Stimulated activated CD4-positive, alpha-beta T cell treated with anti-CD3 and anti-CD28 coated beads, Interleukin-4, amount 100 ng/mL, for 4 hours (primary cell): ENCODE data around the gene DDX11.
"Not testable (repeated sequence)": the region's sequence is repeated elsewhere in the genome, so short reads cannot be mapped to it uniquely, and the experiment has no call there.

Experiments used
- DNase-seq, 2 experiments: peaks; one replicate each; pipeline ENCODE4 v3.0.0-alpha.2; 2020

The DDX11 gene

DNA sequence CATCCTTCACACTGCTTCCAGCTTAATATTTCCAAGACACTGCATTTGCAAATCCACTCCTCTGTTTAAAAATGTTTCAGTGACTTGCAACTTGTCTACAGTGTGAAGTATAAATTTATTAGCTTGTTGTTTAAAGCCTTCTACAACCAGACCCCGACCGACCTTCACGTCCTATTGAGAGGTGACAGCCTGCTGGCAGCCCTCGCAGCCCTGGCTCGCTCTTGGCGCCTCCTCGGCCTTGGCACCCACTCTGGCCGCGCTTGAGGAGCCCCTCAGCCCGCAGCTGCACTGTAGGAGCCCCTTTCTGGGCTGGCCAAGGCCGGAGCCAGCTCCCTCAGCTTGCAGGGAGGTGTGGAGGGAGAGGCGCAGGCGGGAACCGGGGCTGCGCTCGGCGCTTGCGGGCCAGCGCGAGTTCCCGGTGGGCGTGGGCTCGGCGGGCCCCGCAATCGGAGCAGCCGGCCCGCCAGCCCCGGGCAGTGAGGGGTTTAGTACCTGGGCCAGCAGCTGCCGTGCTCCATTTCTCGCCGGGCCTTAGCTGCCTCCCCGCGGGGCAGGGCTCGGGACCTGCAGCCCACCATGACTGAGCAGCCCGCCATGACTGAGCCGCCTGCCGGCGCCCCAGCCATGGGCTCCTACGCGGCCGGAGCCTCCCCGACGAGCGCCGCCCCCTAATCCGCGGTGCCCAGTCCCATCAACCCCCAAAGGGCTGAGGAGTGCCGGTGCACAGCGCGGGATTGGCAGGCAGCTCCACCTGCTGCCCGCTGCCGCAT lies 2.5 kb upstream of the DDX11 start:
- not testable (repeated sequence) for DNase-seq

DNA sequence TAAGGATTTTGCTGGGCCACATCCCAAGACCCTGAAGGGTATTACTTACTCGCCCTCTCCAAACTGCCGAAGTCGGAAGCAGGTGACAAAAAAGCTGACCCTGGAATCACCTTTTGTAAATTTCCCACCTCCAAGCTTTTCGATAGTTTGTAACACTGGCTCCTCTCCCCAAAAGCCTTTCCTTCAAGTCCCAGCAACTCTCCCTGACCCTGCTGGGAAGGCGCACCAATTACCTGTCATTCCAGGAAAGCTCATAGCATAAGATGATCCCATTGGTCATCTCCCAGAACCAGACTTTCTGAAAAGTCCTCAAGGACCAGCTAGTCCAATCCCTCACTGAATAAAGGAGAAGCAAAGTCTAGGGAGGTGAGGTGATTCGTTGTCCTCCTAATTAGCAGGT lies 698 bp upstream of the DDX11 start:
- DNase-seq, result not testable (repeated sequence)

DNA sequence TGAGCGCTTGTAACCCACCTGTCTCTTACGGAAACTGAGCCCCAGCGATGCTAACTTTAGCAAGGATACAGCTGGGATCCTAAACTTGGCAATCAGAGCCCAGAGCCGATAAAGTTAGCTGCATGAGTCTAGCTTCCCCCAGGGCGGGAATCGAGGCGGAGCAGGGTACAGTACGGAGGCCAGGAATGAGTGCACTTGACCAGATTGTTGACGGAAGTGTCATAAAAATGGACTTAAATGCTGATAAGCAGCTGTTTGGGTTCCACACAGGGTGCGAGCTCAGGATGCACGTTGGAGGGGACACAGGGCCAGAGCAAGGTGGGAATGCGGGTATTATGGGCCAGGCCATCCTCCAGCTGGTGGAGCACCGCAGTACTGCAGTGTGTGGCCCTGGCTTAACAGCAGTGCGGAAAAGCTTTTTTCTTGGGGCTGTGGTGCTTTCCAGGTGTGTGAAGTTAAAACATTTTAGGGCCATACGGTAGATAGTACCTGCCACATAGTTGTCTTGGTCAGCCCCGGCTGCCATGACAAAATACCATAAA lies 744 bp downstream of the DDX11 start:
- not testable (repeated sequence) for DNase-seq

DNA sequence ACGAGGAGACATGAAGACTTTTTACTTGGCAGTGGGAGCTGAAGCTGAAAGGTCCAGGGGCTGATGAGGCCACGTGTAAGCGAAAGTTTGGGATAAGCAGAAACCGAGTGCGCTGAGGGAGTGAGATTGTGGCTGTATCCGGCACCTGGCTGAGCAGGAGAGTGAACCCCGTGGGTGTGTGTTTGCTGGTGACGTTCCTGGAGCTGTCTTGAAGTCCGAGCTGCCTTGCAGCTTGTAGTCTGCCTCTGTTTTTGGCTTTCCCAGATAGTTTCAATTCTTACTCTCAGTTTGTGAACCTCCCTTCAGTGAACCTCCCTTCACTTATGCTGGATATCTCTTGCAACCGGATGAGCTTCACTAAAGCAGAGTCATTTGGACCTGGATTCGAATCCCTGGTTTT lies 2.5 kb downstream of the DDX11 start:
- DNase-seq, result not testable (repeated sequence)

DNA sequence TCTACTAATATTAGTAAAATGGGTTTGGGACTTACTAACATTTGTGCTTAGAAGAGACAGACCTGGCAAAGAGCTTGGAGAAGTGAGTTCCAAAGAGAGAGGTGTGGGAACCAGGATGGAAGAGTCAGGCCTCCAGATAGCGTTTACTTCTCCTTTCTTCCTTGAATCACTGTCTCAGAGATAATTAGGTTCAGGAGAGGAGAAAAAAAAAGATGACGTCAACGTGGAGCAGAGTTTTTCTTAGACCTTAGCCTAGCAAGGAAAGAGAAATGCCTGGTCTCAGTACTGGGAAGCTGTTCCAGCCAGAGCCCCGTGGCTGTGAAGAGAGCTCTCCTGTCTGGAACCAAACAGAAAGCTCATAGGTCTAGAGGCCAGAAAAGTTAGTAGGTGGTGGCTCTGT lies 3.4 kb downstream of the DDX11 start:
- DNase-seq, result not testable (repeated sequence)

DNA sequence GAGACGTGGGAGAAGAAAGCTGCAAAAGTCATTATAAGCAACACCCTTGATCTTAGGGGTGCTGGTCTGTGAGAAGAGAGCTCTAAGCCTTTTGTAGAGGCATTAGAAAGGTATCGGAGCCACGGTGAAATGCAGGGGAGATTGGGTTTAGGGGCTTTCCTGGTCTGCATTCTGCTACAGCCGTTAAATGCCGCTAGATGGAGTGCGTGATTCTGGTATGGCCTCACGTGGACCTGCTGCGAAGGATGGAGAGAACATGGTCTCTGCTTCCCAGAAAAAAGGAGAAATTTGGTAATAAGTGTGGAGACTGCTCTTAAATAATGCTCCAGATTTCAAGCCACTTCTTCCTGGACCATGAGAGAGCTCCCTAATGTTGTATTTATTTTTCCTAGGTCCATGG lies 4.3 kb downstream of the DDX11 start:
- DNase-seq, result not testable (repeated sequence)

DNA sequence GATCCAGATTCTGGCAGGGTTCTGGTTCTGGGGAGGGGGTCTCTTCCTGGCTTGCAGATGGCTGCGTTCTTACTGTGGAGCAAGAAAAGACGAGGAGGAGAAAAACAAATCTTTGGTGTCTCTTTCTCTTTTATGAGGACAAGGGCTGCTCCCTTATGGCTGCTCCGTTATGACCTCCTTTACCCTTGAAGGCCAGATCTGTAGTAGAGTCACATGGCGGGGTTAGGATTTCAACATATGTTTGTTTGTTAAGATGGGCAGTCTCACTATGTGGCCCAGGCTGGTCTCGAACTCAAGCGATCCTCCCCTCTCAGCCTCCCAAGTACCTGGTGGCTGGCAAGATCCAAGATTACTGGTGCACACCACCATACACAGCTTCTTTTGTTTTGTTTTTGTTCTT lies 5.8 kb downstream of the DDX11 start:
- not testable (repeated sequence) for DNase-seq

DNA sequence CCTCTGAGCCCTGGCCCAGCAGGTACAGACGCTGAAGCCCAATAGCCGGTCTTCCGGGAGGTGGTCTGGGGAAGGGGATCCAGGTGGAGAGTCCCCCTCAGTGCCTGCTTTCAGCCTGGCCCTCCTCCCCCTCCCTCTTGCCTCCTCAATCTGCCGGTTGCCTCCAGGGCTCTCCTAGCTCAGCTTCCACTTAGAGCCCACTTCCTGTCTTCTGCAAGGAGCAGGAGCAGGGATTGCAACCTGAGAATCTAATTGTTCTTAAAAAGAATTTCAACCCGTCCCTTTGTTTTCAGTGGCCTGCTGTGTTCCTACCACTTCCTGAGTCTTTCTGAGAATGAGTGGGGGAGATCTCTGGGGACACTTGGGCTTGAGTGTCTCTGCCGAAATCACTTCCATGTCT lies 6.6 kb downstream of the DDX11 start:
- not testable (repeated sequence) for DNase-seq

DNA sequence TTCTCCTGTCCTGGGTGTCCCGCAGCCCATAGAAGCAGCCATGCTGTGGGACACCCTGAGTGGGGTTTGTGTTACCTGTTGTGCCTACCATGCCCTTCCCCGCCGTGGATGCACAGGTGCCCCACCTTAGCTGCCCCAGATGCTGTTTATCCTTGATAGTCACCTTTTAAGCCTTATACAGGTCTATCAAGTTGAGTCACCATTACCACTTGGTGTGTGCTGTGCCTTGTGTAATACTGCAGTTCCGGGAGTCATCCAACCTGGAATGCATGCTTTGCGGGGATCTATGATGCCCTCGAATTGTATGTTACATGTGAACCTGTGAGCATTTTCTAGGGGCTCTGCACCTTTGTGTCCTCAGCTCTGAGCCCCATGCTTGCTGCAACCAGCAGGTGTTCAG lies 7.6 kb downstream of the DDX11 start:
- DNase-seq, result not testable (repeated sequence)

DNA sequence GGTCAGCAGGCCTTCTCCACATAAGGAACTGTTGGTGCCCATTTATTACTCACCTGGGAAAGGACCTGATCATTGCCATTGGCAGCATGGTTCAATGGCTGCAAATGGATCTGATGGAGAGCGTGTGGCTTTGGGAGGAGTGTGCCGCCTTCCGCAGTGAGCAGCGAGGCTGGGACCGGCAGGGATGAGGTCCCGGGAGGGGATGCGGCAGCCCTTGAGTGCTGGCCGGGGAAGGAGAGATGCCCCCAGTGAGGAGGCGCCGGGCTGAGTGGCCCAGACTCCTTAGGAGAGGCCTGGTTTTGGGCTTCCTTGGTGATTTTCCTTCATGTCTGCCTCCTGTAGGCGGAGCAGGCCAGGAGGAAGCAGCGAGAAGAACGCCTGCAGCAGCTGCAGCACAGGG lies 10.6 kb downstream of the DDX11 start:
- DNase-seq, result not testable (repeated sequence)

DNA sequence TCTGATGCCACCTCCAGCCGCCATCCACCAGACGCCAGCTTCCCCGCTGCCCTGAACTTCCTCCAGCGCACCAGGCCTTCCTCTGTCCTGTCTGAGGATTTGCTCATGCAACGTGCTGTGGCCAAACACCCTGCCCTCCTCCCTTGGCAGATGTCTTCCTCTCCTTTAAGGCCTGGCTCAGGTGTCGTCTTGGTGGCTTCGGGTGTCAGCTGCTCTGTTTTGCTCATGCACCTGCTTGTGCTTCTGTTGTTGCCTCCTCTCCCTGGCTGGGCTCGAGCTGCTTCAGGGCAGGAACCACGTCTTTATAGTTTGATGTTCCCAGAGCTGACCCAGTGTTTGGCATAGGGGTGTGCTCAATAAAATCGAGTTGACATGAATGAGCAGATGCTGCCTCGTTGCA lies 12.4 kb downstream of the DDX11 start:
- DNase-seq, result not testable (repeated sequence)

DNA sequence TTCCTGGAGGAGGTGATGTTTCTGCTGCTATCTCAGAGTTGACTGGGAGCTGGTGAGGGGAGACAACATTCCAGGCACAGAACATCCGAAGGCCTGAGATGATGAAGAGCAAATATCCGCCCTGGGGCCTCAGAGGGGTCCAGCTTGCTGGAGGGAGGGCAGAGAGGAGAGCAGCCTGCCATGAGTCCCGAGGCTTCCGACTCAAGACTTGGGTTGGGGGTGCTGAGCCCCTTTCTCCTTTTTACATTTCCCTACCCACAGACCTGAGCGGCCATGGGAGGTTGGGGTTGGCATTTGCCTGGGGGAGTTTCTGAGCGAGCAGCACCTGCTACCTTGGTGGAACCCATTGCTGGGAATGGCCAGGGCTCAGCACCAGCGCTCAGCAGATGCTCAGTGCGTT lies 13.8 kb downstream of the DDX11 start:
- not testable (repeated sequence) for DNase-seq

DNA sequence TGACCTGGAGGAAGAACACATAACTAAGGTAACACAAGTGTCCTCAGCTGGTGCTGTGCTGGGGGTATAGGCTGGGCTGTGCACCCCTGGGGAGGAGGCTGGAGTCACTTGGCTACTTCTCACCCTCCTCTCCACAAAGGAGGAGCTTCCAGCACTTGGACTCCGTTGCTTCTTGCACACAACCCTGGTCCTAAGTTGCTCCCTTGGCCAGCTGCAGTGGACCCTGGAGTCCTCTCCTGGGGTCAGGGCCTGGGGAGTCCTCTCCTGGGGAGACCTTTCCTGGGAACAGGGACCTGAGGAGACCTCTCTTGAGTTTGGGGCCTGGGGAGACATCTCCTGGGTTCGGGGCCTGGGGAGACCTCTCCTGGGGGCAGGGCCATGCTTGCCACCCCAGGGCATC lies 14.3 kb downstream of the DDX11 start:
- not testable (repeated sequence) for DNase-seq

DNA sequence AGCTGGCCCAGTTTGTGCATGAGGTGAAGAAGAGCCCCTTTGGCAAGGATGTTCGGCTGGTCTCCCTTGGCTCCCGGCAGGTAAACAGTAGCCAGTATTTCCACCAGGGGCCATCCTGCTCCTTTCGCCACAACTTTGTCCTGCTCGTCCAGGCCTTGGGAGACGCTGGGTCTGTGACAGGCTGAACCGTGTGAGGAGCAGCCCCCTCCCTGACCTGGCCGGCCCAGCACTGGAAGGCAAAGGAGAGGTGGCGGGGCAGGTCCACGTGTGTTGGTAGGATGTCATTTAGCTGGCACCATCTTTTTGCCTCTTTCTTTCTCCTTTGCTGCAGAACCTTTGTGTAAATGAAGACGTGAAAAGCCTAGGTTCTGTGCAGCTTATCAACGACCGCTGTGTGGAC lies 15.4 kb downstream of the DDX11 start:
- DNase-seq, result no peak

DNA sequence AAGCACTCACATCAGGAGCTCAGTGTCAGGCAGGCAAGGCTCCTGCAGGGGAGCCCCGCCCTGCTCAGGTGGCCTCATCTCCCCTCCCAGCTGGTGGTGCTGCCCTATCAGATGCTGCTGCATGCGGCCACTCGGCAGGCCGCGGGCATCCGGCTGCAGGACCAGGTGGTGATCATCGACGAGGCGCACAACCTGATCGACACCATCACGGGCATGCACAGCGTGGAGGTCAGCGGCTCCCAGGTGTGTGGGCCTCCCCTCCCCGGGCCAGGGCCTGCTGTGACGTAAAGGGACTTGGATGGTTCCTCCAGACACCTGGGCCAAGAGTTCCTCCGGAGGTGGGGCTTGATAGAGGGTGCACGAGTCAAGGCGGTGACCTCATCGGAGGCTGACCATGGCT lies 18.0 kb downstream of the DDX11 start:
- not testable (repeated sequence) for DNase-seq

DNA sequence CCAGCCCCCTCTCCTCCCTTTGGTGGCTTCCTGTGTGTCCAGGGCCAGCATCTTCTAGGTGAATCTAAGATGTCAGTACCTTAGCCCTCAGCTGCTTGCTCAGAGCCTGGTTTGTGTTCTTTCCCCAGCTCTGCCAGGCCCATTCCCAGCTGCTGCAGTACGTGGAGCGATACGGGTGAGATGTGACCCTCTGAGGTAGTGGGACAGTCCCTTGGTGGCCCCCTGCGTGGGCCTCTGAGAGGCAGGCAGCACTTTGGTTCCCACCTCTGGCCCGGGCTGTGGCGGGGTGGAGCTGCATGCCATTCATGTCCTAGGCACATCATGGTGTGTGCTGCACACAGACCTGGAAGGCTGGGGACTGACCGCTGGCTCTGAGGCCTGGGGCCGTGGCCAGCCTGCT lies 19.1 kb downstream of the DDX11 start:
- not testable (repeated sequence) for DNase-seq

DNA sequence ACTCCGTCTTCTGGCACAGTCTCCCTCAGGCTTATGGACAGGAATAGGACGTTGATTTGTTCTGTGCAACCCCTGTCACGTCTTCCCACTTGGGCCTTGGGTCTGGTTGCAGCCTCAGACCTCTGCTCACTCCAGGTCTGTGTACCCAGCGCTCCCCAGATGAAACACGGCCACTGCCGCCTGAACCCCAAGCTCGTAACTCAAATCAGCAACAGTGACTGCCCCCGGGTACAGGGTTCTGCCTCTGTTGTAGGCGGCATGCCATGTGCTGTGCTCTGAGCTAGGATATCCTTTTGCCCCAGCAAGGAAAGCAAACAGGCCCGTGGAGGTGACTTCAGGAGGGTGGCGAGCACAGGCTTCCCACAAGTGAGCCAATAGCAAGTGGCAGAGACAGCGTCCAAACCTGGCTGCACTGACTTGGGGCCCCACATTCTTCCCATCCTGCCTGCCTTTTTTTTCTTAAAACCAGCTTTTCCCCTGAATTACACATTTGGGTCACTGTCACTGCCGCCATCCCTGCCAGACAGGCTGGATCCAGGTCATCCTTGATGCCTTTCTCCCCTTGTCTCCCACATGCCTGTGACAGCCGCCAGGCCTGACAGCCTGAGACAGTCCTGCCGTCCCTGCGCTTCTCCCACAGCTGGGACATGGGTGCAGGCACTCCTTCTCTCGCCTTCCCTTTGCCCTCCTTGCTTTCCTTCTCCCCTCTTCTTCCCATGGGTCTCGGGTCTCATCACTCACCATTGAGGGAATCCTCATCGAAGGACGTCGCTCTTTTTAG lies 21.6 kb downstream of the DDX11 start:
- not testable (repeated sequence) for DNase-seq

DNA sequence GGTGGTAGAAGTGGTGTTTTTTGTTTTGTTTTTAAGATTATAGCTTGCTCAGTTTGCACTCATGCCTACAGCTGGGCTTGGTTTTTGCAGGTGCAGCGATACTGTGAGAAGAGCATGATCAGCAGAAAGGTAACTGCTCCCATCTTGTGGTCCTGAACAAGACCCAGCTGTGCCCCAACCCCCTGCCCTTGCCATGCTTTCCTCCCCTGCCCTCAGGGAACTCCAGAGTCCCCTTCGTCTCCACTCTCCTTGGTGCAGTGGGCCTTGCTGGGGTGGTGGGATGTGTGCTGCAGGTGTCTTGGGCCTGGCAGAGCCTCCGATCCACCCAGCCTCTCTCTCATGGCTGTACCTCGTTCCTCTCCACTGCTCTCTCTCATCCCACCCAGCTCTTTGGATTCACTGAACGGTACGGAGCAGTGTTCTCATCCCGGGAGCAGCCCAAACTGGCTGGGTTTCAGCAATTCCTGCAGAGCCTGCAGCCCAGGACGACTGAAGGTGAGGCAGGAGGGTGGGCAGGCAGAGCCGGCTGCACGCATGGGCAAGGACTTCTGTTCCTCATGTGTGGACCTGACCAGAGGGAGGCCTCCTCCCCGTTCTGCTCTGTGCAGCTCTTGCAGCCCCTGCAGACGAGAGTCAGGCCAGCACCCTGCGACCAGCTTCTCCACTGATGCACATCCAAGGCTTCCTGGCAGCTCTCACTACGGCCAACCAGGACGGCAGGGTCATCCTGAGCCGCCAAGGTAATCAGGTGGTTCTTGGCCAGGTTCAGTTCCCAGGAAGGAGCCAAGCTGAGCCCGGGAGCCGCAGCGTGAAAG lies 22.8 kb downstream of the DDX11 start:
- not testable (repeated sequence) for DNase-seq

DNA sequence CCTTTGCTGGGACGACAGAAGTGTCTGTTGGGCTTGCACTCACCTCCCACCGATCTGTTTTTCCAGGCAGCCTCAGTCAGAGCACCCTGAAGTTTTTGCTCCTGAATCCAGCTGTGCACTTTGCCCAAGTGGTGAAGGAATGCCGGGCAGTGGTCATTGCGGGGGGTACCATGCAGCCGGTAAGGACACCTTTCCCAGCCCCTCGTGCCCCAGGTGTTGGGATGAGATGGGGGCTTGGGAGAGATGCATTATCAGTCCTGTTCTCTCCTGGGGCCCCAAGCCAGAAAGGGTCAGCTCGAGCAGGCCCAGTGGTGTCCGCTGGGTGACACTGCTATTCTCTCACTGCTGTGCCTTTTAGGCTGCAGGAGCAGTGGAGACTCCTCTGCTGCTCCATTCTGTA lies 24.2 kb downstream of the DDX11 start:
- DNase-seq, result not testable (repeated sequence)

DNA sequence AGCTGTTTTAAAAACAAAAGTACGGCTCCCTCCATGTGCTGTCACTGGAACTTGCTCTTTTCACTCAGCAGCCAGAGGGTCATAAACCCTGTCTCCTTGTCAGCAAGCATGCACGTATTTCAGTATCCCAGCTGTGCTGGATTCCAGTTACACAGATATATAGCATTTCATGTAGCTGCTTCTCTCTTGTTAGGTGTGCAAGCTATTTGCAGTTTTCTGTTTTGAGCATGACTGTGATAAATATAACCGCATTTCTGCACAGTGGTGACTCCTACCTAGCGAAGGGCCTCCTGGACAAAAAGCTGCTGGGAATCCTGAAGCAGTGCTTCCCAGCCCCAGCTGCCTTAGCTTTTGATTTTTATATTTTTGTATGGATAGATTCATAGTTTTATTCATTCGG lies 24.7 kb downstream of the DDX11 start:
- DNase-seq, result not testable (repeated sequence)

DNA sequence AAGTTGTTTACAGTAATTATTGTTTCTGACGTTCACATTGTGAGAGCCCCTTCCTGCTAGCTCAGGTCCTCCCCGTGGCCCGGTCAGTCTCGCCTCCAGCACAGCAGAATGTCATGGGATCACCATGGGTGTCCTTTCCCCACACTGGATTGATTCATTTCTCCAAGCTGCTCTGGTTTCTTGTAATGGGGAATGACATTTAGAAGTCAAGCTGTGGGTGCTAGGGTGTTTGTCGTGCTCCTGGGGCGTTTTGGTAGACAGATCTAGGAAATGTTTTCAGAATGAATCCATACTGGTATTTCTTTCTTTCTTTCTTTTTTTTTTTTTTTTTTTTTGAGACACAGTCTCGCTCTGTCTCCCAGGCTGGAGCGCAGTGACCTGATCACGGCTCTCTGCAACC lies 25.1 kb downstream of the DDX11 start:
- DNase-seq, result not testable (repeated sequence)

DNA sequence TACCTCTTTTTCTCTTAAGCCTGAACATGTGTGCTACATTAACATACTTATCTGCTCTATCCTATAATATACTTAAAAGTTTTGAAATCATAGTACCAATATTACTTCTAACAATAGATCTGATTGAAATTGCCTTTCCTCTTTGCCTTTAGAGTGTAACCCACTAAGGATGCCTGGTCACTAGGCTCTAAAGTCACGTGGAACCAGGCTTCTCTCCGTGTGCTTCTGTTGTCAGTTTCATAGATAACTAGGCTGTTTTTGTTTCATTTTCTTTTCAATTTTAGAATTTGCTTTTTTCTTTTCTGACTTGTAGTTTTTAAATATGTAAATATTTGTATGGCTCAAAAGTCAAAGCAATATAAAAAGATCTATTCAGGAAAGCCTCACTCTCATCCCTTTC lies 25.8 kb downstream of the DDX11 start:
- DNase-seq, result not testable (repeated sequence)
